Skeletal muscle satellite cell (primary cell): Measurements from ENCODE around the gene ATP10B.

Source experiments
- H3K27me3 ChIP-seq: 2 replicates; pipeline ENCODE4 v1.7.0; 2013; ENCODE audit warnings: low read length; ENCODE audit not compliant: control insufficient read depth, insufficient read depth
- H3K36me3 ChIP-seq: 2 replicates; pipeline ENCODE4 v1.7.0; 2013; ENCODE audit warnings: mild to moderate bottlenecking, control low read depth, low read length; ENCODE audit not compliant: insufficient read depth
- H3K4me1 ChIP-seq: 2 replicates; pipeline ENCODE4 v1.7.0; 2013; ENCODE audit warnings: low read length; ENCODE audit not compliant: control insufficient read depth, insufficient read depth
- H3K4me2 ChIP-seq: 2 replicates; pipeline ENCODE4 v1.7.0; 2013; ENCODE audit warnings: mild to moderate bottlenecking, low read length
- H3K4me3 ChIP-seq: 2 replicates; pipeline ENCODE4 v1.7.0; 2013; ENCODE audit warnings: low read length
- H3K9ac ChIP-seq: 2 replicates; pipeline ENCODE4 v1.7.0; 2013; ENCODE audit warnings: mild to moderate bottlenecking, low read depth, low read length, moderate library complexity
- H3K9me3 ChIP-seq: replicated peaks from 2 replicates; pipeline ENCODE4 v1.7.0; 2013; ENCODE audit warnings: mild to moderate bottlenecking, control low read depth, low read length

Gene ATP10B

GRCh38 chr5:160621526-160621925, 230.5 kb downstream of the ATP10B start:
- no peaks in the 10 kb centered on the region for H3K9me3 ChIP-seq
- no peak overlapping the region for H3K4me2 ChIP-seq
- no peaks in the 10 kb centered on the region for H3K27me3 ChIP-seq
- no peak overlapping the region for H3K4me3 ChIP-seq
- no peak overlapping the region for H3K9ac ChIP-seq
- H3K36me3 ChIP-seq: no peaks in the 10 kb centered on the region
- no peaks in the 10 kb centered on the region for H3K4me1 ChIP-seq

- H3K36me3 ChIP-seq: no peaks in the 10 kb centered on the region
- no peaks in the 10 kb centered on the region for H3K4me1 ChIP-seq
- no peaks in the 10 kb centered on the region for H3K9me3 ChIP-seq
- H3K4me2 ChIP-seq: no peak overlapping the region
- H3K4me3 ChIP-seq: no peak overlapping the region
- no peaks in the 10 kb centered on the region for H3K27me3 ChIP-seq
- H3K9ac ChIP-seq: no peak overlapping the region
These were observed 231.6 kb downstream of the ATP10B start for GRCh38 chr5:160620401-160620800.

DNA sequence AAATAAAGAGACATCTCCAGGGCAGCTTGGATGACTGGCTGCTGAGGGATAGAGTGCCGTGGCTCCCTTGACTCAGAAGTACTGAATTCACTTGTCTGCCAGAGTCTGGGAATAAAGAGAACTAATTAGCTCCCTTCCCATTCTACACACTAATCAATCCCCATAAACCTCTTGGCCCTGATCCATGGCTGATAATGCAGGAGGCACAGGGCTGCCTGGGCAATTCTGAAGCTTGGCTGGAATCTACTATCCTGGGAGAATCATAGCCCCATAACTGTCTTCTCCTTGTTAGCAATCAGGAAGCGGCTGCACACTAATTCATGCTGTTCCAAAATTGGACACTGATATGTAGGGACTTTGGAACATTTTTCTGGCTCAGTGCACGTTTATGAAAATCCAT, 232.6 kb downstream of the ATP10B start:
- Histone ChIP-seq H3K9me3 (no peaks in the 10 kb centered on the region), H3K27me3 (no peaks in the 10 kb centered on the region), H3K9ac (no peak overlapping the region), H3K4me1 (no peaks in the 10 kb centered on the region), H3K4me3 (no peak overlapping the region), H3K36me3 (no peaks in the 10 kb centered on the region), H3K4me2 (no peak overlapping the region)

GRCh38 chr5:160618286-160618685, 233.7 kb downstream of the ATP10B start:
- no peaks in the 10 kb centered on the region for H3K4me1 ChIP-seq
- H3K4me3 ChIP-seq: no peak overlapping the region

DNA sequence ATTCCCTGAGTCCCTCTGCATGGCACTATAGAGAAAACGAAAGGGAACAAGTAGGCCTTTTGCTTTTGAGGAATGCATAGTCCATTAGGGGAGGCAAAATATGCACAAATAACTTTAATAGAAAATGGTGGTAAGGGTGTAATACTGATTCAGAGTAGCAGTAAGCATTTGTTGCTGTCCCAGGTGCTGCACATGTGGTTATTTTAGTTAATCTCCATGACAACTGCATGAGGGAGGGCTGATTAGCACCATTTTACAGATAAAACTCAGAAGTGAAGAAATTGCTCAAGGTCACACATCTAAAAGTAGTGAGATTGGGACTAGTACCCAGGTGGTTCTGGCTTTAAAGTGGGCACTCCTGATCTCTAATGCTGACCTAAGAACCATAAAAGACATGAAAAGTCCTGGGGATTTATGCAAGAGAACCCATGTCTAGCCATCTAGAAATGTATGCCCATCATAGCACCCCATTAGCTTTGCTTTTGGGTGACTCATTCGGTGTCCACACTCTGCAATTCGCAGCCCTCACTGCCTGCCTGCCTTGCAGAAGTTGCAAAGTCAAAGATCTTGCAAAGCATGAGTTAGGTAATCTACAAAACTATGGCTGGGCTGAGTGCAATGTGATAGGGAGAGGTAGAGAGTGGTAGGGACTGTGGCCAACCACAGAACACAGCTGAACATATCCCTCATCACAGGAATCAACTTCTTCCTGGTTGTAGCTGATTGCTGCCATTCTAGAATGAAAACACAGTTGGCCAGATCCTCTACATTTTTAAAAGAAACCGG, 235.1 kb downstream of the ATP10B start:
- H3K9me3 ChIP-seq: no peaks in the 10 kb centered on the region
- H3K36me3 ChIP-seq: no peaks in the 10 kb centered on the region
- H3K9ac ChIP-seq: no peak overlapping the region
- H3K4me2 ChIP-seq: no peak overlapping the region
- H3K4me1 ChIP-seq: no peaks in the 10 kb centered on the region
- H3K27me3 ChIP-seq: no peaks in the 10 kb centered on the region
- H3K4me3 ChIP-seq: no peak overlapping the region

More at GRCh38 chr5:160618286-160618685, 233.7 kb downstream of the ATP10B start:
- Histone ChIP-seq H3K9me3 (no peaks in the 10 kb centered on the region), H3K4me2 (no peak overlapping the region), H3K9ac (no peak overlapping the region), H3K36me3 (no peaks in the 10 kb centered on the region), H3K27me3 (no peaks in the 10 kb centered on the region)

GRCh38 chr5:160614136-160614535, 237.9 kb downstream of the ATP10B start:
- Histone ChIP-seq H3K4me2 (no peak overlapping the region), H3K36me3 (no peaks in the 10 kb centered on the region), H3K9ac (no peak overlapping the region), H3K4me3 (no peak overlapping the region), H3K27me3 (no peaks in the 10 kb centered on the region), H3K9me3 (no peaks in the 10 kb centered on the region), H3K4me1 (no peaks in the 10 kb centered on the region)

DNA sequence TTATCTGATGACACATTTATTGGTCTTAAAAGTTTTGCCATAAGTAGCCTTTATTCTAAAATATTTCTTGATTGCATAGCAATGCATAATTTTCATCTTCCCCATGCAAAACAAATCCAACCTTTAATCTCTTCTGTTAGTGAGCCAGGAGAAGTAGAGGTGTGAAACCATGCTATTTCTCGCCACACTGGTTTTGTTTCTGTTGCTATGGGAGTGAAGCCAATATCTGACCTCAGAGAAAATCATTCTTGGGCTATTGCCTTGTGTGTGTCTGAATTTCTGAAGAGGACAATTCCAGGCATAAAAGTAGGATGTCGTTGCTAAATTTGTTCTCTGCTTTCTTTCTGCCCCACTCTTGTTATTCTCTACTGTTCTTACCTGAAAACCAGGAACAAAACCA, 246.7 kb downstream of the ATP10B start:
- no peaks in the 10 kb centered on the region for H3K4me1 ChIP-seq
- H3K36me3 ChIP-seq: no peaks in the 10 kb centered on the region
- no peaks in the 10 kb centered on the region for H3K27me3 ChIP-seq
- no peaks in the 10 kb centered on the region for H3K9me3 ChIP-seq
- no peak overlapping the region for H3K4me3 ChIP-seq
- no peak overlapping the region for H3K4me2 ChIP-seq
- no peak overlapping the region for H3K9ac ChIP-seq

DNA sequence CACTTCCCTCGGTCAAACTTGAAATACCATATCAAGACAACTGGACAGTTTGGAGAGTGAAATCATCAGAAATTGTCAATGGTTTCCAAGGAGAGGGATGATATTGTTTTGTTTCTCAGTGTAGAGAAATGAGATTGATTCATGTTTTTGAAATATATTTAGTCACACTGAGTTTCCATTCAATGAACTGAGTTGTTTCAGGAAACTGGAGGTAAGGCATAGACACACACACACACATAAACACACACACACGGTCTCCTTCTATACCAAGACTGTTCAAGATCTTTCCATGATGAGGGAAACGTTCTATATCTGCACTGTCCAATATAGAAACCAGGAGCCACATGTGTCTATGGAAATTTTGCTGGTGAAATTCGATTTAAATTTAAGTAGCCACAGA, 247.5 kb downstream of the ATP10B start:
- no peak overlapping the region for H3K9ac ChIP-seq
- no peaks in the 10 kb centered on the region for H3K9me3 ChIP-seq
- no peak overlapping the region for H3K4me3 ChIP-seq
- H3K27me3 ChIP-seq: no peaks in the 10 kb centered on the region
- H3K4me2 ChIP-seq: no peak overlapping the region
- H3K4me1 ChIP-seq: no peaks in the 10 kb centered on the region
- H3K36me3 ChIP-seq: no peaks in the 10 kb centered on the region

- Histone ChIP-seq H3K4me3 (no peak overlapping the region), H3K9me3 (no peaks in the 10 kb centered on the region), H3K9ac (no peak overlapping the region), H3K4me1 (no peaks in the 10 kb centered on the region), H3K4me2 (no peak overlapping the region), H3K36me3 (no peaks in the 10 kb centered on the region), H3K27me3 (no peaks in the 10 kb centered on the region)
These were observed 249.3 kb downstream of the ATP10B start for GRCh38 chr5:160602744-160603143.

- Histone ChIP-seq H3K36me3 (no peaks in the 10 kb centered on the region), H3K4me1 (no peaks in the 10 kb centered on the region), H3K4me2 (no peak overlapping the region), H3K4me3 (no peak overlapping the region), H3K27me3 (no peaks in the 10 kb centered on the region), H3K9ac (no peak overlapping the region), H3K9me3 (no peaks in the 10 kb centered on the region)
These were observed 251.0 kb downstream of the ATP10B start for GRCh38 chr5:160601046-160601445.

- H3K27me3 ChIP-seq: no peaks in the 10 kb centered on the region
- no peaks in the 10 kb centered on the region for H3K9me3 ChIP-seq
- no peak overlapping the region for H3K4me3 ChIP-seq
- no peaks in the 10 kb centered on the region for H3K36me3 ChIP-seq
- H3K9ac ChIP-seq: no peak overlapping the region
- H3K4me1 ChIP-seq: no peaks in the 10 kb centered on the region
- no peak overlapping the region for H3K4me2 ChIP-seq
These were observed 278.7 kb downstream of the ATP10B start for GRCh38 chr5:160573318-160573717.

GRCh38 chr5:160567031-160567705, 284.8 kb downstream of the ATP10B start:
- H3K9me3 ChIP-seq: no peaks in the 10 kb centered on the region
- H3K4me2 ChIP-seq: no peak overlapping the region
- no peaks in the 10 kb centered on the region for H3K4me1 ChIP-seq
- H3K9ac ChIP-seq: no peak overlapping the region
- no peak overlapping the region for H3K4me3 ChIP-seq
- H3K36me3 ChIP-seq: no peaks in the 10 kb centered on the region
- no peaks in the 10 kb centered on the region for H3K27me3 ChIP-seq
